Right lobe of liver (tissue), 6 donors: ENCODE measurements around the gene KMT5C. TPM values are rescaled to one million over a fixed set of nuclear protein-coding genes. Genes with fewer than 3 reads are reported as not detected.

Experiments
- ATAC-seq, 4 donors: fragments of 200-7000 bp; cut with Tn5 transposase; one replicate each; pipeline ENCODE4 v1.9.1; 2020; ENCODE audit warnings: mild to moderate bottlenecking in 4 of 4, moderate library complexity in 4 of 4
- DNase-seq, 3 donors: peaks; one replicate each; pipeline ENCODE4 v3.0.0-alpha.2; 2020
- H3K27ac ChIP-seq, 3 donors: fragments of 200-600 bp; one replicate each; pipeline ENCODE4 v1.8.0; 2022
- H3K27me3 ChIP-seq, 2 donors: fragments of 200-600 bp; one replicate each; pipeline ENCODE4 v1.8.0; 2022
- H3K36me3 ChIP-seq, 4 donors: fragments of 200-600 bp; sonication (generic) in 1 of 4; one replicate each; pipeline versions ENCODE4 v1.5.1 to v1.8.0; 2017 to 2022; ENCODE audit warnings: control low read depth in 1 of 4
- H3K4me1 ChIP-seq, 4 donors: fragments of 200-600 bp; sonication (generic) in 1 of 4; one replicate each; pipeline versions ENCODE4 v1.5.1 to v1.8.0; 2017 to 2022; ENCODE audit warnings: control low read depth in 1 of 4
- H3K4me3 ChIP-seq, 3 donors: fragments of 200-600 bp; one replicate each; pipeline ENCODE4 v1.8.0; 2022
- H3K9me3 ChIP-seq, 4 donors: fragments of 200-600 bp; sonication (generic) in 1 of 4; one replicate each; pipeline versions ENCODE4 v1.5.1 to v1.8.0; 2017 to 2022; ENCODE audit warnings: control low read depth in 1 of 4
- POLR2A ChIP-seq: fragments of 450-650 bp; IDR thresholded peaks from one replicate; pipeline ENCODE4 v1.6.1; 2017; ENCODE audit warnings: antibody characterized with exemption, mild to moderate bottlenecking
- WGBS: methylation state at CpG from one replicate; pipeline ENCODE4 v1.1.6; 2018; ENCODE audit warnings: low coverage, low lambda C conversion rate; ENCODE audit not compliant: insufficient coverage; ENCODE audit errors: missing lambda C conversion rate; 5-methylcytosine and 5-hydroxymethylcytosine counted together
- intact Hi-C, 2 donors: fragments of 100-400 bp; cut with DNase I; formaldehyde crosslinking; loops; one replicate each; pipeline versions ENCODE4 v1.11.2 to v1.14.1; 2022
- total RNA-seq, 6 experiments: library from RNA; depleted of rRNA in 2 of 6; stranded (reverse); fragments of >200 nt in 2 of 6; fragmentation: NEBNext Ultra II Directional in 3 of 6; extraction: Animal tissue kit (Norgen Biotek cat#: 25700) in 3 of 6; gene quantifications; one replicate each; pipeline versions ENCODE4 v1.1.0 to v1.2.4, GENCODE V29; 2016 to 2023
- TF ChIP-seq, protein P1 (sequence below), 4 donors: fragments of 200-600 bp in 3 of 4; fragments of 450-650 bp in 1 of 4; IDR thresholded peaks; one replicate each; pipeline versions ENCODE4 v1.5.1 to v1.8.0; 2016 to 2022; ENCODE audit warnings: antibody characterized with exemption in 4 of 4, mild to moderate bottlenecking in 2 of 4
- donor health status: DM: no; HTN: yes; CAD: no.
- donor health status: DM: no; HTN: no; CAD: no.
- donor health status: DM: no; HTN: no; CAD: no.
- donor health status: DM: no; HTN: yes; CAD: no.
- donor health status: DM: no; HTN: yes; CAD: no.

Gene KMT5C
- total RNA-seq, 6 experiments from 2014 or later: 2.3 to 5.3 (median 3.7) TPM

DNA sequence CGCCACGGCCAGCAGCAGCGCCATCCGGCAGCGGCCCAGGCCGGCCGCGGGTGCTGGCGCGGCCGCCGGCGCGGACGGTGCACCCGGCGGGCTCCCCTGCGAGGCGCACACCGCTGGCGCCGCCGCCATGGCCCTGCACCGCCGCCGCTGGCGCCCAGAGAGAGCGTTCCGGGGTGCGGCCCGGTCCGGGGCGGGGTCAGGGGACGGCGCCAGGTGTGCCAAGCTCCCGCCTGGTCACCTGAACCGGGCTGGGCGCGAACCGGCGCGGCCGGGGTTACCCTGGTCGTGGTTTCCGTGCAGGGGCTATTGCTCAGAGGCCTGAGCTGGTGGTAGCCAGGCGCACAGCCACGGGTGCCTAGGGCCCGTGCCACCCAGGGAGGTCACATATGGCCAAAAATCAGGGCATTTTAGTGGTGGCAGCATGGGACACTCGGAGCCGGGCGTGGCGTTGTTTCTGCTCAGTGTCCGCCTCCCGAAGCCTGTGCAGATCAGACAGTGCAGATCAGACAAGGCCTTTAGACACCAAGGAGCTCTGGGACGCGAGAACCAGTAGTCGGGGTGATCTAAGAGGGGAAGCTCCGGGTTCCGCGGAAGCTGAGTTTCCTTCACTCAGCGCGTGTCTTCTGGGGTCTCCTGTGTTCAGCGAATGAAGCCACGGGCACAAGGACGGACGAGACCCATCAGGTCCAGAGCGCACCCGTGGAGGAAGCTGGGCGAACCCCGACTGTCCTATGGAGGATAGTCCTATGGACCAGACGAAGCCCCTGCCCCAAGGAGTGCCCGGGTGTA, 44.6 kb downstream of the KMT5C start, which contains the start of gene TMEM238:
Gene TMEM238 (minus strand): TSS at position 162 of the 789 bp plus-strand sequence. CDS start 33 bp downstream, at position 129.
- Histone ChIP-seq H3K27ac (peak within 1 kb of the TSS; percentile 89 to 92 (median 90)), H3K9me3 (no peaks in the 10 kb centered on the region), H3K36me3 (peaks cover 0 to 27% (median 11%) of the 10 kb centered on the region in 4 donors), H3K4me3 (peak within 1 kb of the TSS; percentile 89 to 96 (median 89)), H3K27me3 (no peaks in the 10 kb centered on the region), H3K4me1 (peaks cover 0 to 34% (median 15%) of the 10 kb centered on the region in 4 donors)
- ATAC-seq: peak; percentile 27 to 60 (median 40)
- TF ChIP-seq, protein P1, sequence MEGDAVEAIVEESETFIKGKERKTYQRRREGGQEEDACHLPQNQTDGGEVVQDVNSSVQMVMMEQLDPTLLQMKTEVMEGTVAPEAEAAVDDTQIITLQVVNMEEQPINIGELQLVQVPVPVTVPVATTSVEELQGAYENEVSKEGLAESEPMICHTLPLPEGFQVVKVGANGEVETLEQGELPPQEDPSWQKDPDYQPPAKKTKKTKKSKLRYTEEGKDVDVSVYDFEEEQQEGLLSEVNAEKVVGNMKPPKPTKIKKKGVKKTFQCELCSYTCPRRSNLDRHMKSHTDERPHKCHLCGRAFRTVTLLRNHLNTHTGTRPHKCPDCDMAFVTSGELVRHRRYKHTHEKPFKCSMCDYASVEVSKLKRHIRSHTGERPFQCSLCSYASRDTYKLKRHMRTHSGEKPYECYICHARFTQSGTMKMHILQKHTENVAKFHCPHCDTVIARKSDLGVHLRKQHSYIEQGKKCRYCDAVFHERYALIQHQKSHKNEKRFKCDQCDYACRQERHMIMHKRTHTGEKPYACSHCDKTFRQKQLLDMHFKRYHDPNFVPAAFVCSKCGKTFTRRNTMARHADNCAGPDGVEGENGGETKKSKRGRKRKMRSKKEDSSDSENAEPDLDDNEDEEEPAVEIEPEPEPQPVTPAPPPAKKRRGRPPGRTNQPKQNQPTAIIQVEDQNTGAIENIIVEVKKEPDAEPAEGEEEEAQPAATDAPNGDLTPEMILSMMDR (IDR thresholded peaks at IDR 0.05): peak in 1 of 4 donors; percentile 14
- TF ChIP-seq POLR2A: peak; percentile 43
- 6% methylated on average over 14 of the region's 72 CpGs for WGBS
- peak; percentile 76 to 85 (median 81) for DNase-seq
- intact Hi-C loops: no loop called here

DNA sequence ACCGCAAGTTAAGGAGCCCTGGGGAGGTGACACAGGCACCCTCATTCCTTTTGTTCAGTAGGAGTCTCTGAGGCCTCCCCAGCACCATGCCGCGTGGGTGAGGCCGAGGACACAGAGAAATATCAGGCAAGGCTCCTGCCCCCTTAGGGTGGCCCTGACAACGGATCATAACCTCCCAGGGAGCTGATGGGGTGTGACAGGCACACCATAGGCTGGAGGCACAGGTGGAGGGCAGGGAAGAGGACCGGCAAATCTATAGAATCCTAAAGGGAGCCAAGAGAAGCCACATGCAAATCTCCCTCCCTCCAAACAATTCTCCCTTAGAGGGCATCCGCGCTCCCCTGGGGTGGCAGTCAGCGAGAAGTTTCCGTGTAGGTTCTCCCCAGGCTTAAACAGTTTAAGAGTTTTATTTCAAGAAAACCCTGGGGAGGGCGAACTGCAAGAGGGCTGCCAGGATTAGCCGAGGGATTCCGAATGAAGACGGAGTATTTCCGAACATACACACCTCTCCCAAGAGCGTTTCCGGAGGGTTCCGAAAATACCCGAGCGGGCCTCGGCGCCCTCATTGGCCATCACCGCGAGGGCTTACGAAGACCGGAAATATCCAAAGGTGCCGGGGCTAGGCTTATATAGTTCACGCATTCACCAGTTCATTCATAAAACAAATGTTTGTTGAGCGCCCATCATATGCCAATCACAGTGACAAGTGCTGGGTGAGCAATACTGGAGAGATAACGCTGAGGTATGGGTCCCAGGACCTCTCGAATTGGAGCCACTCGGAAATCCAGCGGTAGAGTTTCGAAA, 45.4 kb downstream of the KMT5C start:
- TF ChIP-seq POLR2A: no peak
- TF ChIP-seq, protein P1 (IDR thresholded peaks at IDR 0.05): no peak
- Histone ChIP-seq H3K9me3 (no peaks in the 10 kb centered on the region), H3K36me3 (peaks cover 0 to 28% (median 11%) of the 10 kb centered on the region in 4 donors), H3K4me1 (peaks cover 0 to 34% (median 15%) of the 10 kb centered on the region in 4 donors), H3K27ac (peak overlapping the region; percentile 89 to 92 (median 90)), H3K4me3 (peak overlapping the region; percentile 89 to 96 (median 89)), H3K27me3 (no peaks in the 10 kb centered on the region)
- WGBS: under 1% methylated on average over 24 of the region's 34 CpGs
- peak; percentile 81 to 83 (median 82) for ATAC-seq
- intact Hi-C loops: no loop called here
- DNase-seq: peak; percentile 95 to 97 (median 97)

DNA sequence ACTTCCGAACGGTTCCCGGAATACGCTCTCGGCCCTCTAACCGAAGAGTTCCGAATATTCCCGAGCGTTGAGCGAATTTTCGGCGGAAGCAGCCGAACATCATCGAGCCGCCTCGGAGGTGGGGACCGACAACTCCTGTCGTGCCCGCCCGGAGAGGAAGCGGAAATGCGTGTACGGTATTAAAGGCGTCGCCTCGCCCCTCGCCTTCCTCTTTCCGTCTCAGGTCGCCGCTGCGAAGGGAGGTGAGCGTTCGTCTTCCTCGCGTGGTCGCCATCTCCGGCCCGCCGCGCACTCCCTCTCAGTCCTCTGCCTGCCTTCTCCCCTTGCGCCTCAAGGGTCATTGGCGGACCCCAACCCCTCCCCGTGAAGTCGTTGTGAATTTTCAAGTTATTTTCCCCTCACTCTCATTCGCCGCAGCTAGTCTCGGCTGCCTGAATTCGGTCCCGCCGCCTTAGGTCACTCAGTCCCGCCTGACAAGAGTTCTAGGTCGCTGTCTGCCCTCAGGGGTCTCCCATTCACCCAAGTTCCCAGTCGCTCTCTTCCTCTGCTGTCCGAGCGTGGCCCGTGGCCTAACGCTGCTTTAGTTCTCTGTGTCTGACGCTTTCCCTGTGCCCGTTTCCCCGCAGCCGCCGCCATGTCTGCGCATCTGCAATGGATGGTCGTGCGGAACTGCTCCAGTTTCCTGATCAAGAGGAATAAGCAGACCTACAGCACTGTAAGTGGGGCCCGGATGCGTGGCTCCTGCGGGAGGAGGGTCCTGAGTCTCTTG, 46.2 kb downstream of the KMT5C start, which contains the start of gene RPL28:
Gene RPL28 (plus strand): TSS at position 209 of the 769 bp plus-strand sequence. CDS start 426 bp downstream, at position 635.
- peak; percentile 85 to 88 (median 86) for ATAC-seq
- WGBS: 0% methylated on average over 27 of the region's 68 CpGs
- Histone ChIP-seq H3K9me3 (no peaks in the 10 kb centered on the region), H3K4me1 (peaks cover 0 to 34% (median 15%) of the 10 kb centered on the region in 4 donors), H3K27me3 (no peaks in the 10 kb centered on the region), H3K36me3 (peaks cover 0 to 28% (median 11%) of the 10 kb centered on the region in 4 donors), H3K4me3 (peak within 1 kb of the TSS; percentile 89 to 96 (median 89)), H3K27ac (peak within 1 kb of the TSS; percentile 89 to 92 (median 90))
- intact Hi-C loops: no loop called here
- peak; percentile 97 to 98 (median 98) for DNase-seq
- TF ChIP-seq POLR2A: peak; percentile 98
- TF ChIP-seq, protein P1 (IDR thresholded peaks at IDR 0.05): no peak
